GM06990 (cell line): ENCODE measurements around the gene FAM184B.
A peak's percentile ranks its signal among the peaks of the same experiment; 100 is the strongest.

Source experiments
- DNase-seq: peaks from one replicate; pipeline ENCODE4 v3.0.0-alpha.2; 2011; ENCODE audit not compliant: insufficient read length; ENCODE audit errors: extremely low read depth
- H3K27me3 ChIP-seq: replicated peaks from 2 replicates; pipeline ENCODE4 v1.6.0; 2011; ENCODE audit warnings: low read length; ENCODE audit not compliant: control insufficient read depth, insufficient read depth
- H3K36me3 ChIP-seq: 2 replicates; pipeline ENCODE4 v1.5.1; 2011; ENCODE audit warnings: low read length; ENCODE audit not compliant: control insufficient read depth, insufficient read depth
- H3K4me3 ChIP-seq: replicated peaks from 2 replicates; pipeline ENCODE4 v1.5.1; 2011; ENCODE audit warnings: low read depth, mild to moderate bottlenecking, control low read depth, low read length
- TF ChIP-seq, protein P1 (sequence below): IDR thresholded peaks from 2 replicates; pipeline ENCODE4 v1.5.1; 2011; ENCODE audit warnings: low read length, control low read depth, mild to moderate bottlenecking, inconsistent platforms; ENCODE audit not compliant: insufficient read depth, poor library complexity, severe bottlenecking

FAM184B gene

DNA sequence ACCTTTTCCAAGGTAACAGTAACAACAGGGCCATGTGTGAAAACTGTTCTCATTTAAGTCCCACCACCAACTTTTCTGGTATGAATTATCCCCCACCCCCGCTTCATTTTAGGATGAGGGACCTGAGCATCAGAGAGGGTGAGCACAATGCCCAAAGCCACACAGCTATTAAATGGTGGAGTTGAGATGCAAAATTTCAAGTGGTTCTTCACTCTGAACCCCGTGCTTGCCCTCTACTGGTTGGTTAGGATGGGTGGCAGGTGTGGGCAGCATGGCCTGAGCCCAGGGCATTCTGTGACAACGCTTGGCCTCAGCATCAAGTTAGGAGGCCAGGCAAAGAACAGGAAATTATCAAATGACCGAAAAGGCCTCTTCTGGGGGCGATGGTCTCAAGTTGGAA lies 133.5 kb downstream of the FAM184B start:
- TF ChIP-seq, protein P1, sequence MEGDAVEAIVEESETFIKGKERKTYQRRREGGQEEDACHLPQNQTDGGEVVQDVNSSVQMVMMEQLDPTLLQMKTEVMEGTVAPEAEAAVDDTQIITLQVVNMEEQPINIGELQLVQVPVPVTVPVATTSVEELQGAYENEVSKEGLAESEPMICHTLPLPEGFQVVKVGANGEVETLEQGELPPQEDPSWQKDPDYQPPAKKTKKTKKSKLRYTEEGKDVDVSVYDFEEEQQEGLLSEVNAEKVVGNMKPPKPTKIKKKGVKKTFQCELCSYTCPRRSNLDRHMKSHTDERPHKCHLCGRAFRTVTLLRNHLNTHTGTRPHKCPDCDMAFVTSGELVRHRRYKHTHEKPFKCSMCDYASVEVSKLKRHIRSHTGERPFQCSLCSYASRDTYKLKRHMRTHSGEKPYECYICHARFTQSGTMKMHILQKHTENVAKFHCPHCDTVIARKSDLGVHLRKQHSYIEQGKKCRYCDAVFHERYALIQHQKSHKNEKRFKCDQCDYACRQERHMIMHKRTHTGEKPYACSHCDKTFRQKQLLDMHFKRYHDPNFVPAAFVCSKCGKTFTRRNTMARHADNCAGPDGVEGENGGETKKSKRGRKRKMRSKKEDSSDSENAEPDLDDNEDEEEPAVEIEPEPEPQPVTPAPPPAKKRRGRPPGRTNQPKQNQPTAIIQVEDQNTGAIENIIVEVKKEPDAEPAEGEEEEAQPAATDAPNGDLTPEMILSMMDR: peak; percentile 22
- no peaks in the 10 kb centered on the region for H3K27me3 ChIP-seq
- no peak overlapping the region for H3K4me3 ChIP-seq
- no peak for DNase-seq
- no peaks in the 10 kb centered on the region for H3K36me3 ChIP-seq

DNA sequence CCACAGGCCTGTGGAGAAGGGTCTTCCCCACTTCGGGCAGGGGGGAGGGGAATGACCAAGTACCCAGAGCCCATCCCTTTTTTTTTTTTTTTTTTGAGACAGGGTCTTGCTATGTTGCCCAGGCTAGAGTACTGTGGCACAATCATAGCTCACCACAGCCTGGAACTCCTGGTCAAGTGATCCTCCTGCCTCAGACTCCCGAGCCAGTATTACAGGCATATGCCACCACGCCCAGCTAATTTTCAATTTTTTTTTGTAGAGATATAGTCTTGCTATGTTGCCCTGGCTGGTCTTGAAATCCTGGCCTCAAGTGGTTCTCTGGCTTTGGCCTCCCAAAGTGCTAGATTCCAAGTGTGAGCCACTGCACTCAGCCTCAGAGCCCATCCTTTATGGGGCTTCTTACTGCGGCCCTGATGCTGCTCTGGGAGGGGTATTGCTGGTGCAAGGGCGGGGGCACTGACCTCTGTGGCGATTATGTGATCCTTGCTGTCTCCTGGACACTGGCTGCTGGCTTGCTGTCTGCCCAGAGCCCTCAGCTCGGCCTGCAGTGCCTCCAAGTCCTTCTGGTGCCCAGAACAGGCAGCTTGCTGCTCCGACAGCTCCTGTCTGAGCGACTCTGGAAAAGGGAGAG lies 134.1 kb downstream of the FAM184B start:
- Histone ChIP-seq H3K4me3 (no peak overlapping the region), H3K27me3 (no peaks in the 10 kb centered on the region), H3K36me3 (no peaks in the 10 kb centered on the region)
- TF ChIP-seq, protein P1: no peak
- no peak for DNase-seq

DNA sequence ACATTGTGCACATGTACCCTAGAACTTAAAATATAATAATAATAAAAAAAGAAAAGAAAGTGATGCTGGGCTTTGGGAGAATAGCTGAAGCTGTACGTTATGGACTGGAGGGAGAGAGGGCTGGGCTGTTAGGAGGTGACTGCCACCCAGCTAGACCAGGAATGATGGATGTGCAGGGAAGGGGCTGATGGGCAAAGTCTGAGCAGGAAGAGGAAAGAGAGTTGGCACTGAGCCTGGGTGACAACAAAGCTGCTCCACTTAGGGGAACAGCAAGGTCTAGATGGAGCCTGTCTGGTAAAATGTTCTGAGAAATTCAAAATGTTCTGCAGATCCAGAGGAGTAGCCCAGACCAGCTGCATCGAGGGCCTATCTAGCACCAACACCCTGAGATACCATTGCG lies 134.7 kb downstream of the FAM184B start:
- Histone ChIP-seq H3K36me3 (no peaks in the 10 kb centered on the region), H3K4me3 (no peak overlapping the region), H3K27me3 (no peaks in the 10 kb centered on the region)
- DNase-seq: no peak
- TF ChIP-seq, protein P1: no peak

DNA sequence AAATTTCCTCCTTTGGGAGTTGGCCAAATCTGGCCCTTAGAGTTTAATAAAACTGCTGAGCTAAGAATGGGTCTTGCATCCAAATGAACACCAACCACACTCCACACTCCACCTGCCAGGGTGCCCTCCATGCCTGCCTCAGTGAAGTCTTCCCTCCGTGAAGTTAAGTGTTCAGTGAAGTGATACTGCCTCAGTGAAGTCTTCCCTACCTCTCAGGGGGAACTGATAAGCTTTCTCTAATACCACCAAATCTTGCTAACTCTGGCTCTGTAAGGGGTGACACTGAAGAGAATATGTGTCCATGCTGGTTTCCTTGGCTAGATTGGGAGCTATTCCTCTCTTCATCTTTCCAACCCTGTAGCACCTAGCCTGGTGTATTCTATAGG lies 139.0 kb downstream of the FAM184B start:
- H3K36me3 ChIP-seq: peaks cover 1% of the 10 kb centered on the region; the same call in 1 of the 2 replicates
- DNase-seq: no peak
- no peaks in the 10 kb centered on the region for H3K27me3 ChIP-seq
- H3K4me3 ChIP-seq: no peak overlapping the region
- TF ChIP-seq, protein P1: no peak

DNA sequence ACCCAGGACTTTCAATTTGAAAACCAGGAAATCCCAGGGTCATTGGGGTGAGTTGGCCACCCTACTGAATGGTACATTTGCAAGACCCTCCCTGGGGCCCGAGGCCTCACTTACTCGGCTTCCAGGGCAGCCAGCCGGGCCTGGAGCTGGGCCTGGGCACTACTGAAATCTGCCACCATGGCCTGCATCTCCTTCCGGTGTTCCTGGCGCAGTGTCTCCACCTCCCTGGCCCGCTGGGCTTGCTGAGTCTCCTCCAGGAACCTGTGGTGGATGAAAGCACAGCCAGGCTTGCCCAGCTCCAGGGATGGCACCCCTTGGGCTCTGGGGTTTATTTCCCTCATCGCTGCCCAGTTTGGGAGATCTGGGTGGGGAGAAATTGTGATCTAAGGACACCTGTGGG lies 142.3 kb downstream of the FAM184B start:
- Histone ChIP-seq H3K27me3 (no peaks in the 10 kb centered on the region), H3K4me3 (no peak overlapping the region), H3K36me3 (peaks cover 5% of the 10 kb centered on the region)
- DNase-seq: no peak
- TF ChIP-seq, protein P1: no peak
